Left ventricle myocardium inferior (tissue), 1 donor: ENCODE results near the gene LY6G5B. TPM values are rescaled to one million over a fixed set of nuclear protein-coding genes. Genes with fewer than 3 reads are reported as not detected.

Experiments used
- DNase-seq: peaks from one replicate; pipeline ENCODE4 v3.0.0-alpha.2; 2020
- H3K27ac ChIP-seq: fragments of 200-600 bp; replicated peaks from 2 replicates; pipeline ENCODE4 v1.8.0; 2021
- H3K27me3 ChIP-seq: fragments of 200-600 bp; 2 replicates; pipeline ENCODE4 v1.8.0; 2021; ENCODE audit warnings: low read depth
- H3K36me3 ChIP-seq: fragments of 200-600 bp; 2 replicates; pipeline ENCODE4 v1.8.0; 2021
- H3K4me1 ChIP-seq: fragments of 200-600 bp; 2 replicates; pipeline ENCODE4 v1.8.0; 2021
- H3K4me3 ChIP-seq: fragments of 200-600 bp; 2 replicates; pipeline ENCODE4 v1.8.0; 2021; ENCODE audit warnings: mild to moderate bottlenecking, moderate library complexity
- H3K9me3 ChIP-seq: fragments of 200-600 bp; replicated peaks from 2 replicates; pipeline ENCODE4 v1.8.0; 2021
- intact Hi-C: fragments of 100-400 bp; cut with micrococcal nuclease; formaldehyde crosslinking; loops from one replicate; pipeline ENCODE4 v1.11.0; 2022
- total RNA-seq: library from RNA; stranded (reverse); fragmentation: NEBNext Ultra II Directional; extraction: Animal tissue kit (Norgen Biotek cat#: 25700); gene quantifications from one replicate; pipeline ENCODE4 v1.2.1, GENCODE V29; 2021
- TF ChIP-seq, protein P1 (sequence below): fragments of 200-600 bp; IDR thresholded peaks from 2 replicates; pipeline ENCODE4 v1.8.0; 2021; ENCODE audit warnings: antibody characterized with exemption, mild to moderate bottlenecking, borderline replicate concordance
- donor health status: DM: no; HTN: yes; CAD: no; lungs with severe emphysema.

The LY6G5B gene
- total RNA-seq, 1 donor from 2014 or later: 4.4 TPM

DNA sequence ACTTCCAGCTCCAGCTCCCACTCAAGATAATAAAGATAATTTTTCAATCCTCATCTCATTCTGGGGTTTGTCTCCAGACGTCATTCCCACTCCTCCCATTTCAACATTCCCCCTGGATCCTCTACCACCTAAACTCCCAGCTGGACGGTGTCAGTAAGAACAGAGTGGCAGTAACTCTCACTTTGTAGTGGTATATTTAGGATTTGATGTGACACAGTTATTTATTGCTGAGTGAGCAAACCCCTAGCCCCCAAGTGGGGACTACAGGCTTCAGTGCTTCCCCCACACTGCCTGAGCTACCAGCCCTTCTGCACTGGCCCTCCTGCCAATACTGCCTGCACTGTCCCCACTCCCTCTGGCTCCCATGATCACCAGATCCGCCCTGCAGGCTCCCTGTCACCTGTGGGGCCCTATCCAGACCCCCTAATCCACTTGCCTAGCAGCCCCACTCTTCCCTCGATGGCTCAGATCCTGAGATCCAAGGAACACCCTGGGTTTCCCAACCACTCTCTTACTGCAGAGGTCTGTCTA lies 11.6 kb upstream of the LY6G5B start:
- Histone ChIP-seq H3K4me3 (peak overlapping the region; percentile 90), H3K36me3 (peaks cover 37% of the 10 kb centered on the region), H3K4me1 (peaks cover 67% of the 10 kb centered on the region), H3K9me3 (no peaks in the 10 kb centered on the region), H3K27ac (peak overlapping the region; percentile 4), H3K27me3 (no peaks in the 10 kb centered on the region)
- intact Hi-C loops: no loop called here
- DNase-seq: no peak
- TF ChIP-seq, protein P1, sequence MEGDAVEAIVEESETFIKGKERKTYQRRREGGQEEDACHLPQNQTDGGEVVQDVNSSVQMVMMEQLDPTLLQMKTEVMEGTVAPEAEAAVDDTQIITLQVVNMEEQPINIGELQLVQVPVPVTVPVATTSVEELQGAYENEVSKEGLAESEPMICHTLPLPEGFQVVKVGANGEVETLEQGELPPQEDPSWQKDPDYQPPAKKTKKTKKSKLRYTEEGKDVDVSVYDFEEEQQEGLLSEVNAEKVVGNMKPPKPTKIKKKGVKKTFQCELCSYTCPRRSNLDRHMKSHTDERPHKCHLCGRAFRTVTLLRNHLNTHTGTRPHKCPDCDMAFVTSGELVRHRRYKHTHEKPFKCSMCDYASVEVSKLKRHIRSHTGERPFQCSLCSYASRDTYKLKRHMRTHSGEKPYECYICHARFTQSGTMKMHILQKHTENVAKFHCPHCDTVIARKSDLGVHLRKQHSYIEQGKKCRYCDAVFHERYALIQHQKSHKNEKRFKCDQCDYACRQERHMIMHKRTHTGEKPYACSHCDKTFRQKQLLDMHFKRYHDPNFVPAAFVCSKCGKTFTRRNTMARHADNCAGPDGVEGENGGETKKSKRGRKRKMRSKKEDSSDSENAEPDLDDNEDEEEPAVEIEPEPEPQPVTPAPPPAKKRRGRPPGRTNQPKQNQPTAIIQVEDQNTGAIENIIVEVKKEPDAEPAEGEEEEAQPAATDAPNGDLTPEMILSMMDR: no peak

GRCh38 chr6:31658983-31659648 lies 10.7 kb upstream of the LY6G5B start:
- intact Hi-C loops: no loop called here
- peak overlapping the region; percentile 90 for H3K4me3 ChIP-seq
- H3K27me3 ChIP-seq: no peaks in the 10 kb centered on the region
- H3K27ac ChIP-seq: peak overlapping the region; percentile 95
- no peak for DNase-seq
- H3K9me3 ChIP-seq: no peaks in the 10 kb centered on the region
- TF ChIP-seq, protein P1: no peak
- H3K4me1 ChIP-seq: peaks cover 70% of the 10 kb centered on the region
- H3K36me3 ChIP-seq: peaks cover 37% of the 10 kb centered on the region

GRCh38 chr6:31659649-31660380 lies 10.0 kb upstream of the LY6G5B start:
- Histone ChIP-seq H3K4me3 (peak overlapping the region; percentile 90), H3K27me3 (no peaks in the 10 kb centered on the region), H3K9me3 (no peaks in the 10 kb centered on the region), H3K4me1 (peaks cover 75% of the 10 kb centered on the region), H3K27ac (peak overlapping the region; percentile 95), H3K36me3 (peaks cover 37% of the 10 kb centered on the region)
- TF ChIP-seq, protein P1: no peak
- intact Hi-C loops: no loop called here
- no peak for DNase-seq

GRCh38 chr6:31660381-31661261 lies 9.2 kb upstream of the LY6G5B start, which contains the start of gene C6orf47:
Gene C6orf47, minus strand, starts transcription at chr6:31660778. Its CDS starts 831 bp downstream, at chr6:31659947.
- Histone ChIP-seq H3K4me3 (peak within 1 kb of the TSS; percentile 90), H3K27ac (peak within 1 kb of the TSS; percentile 95), H3K9me3 (no peaks in the 10 kb centered on the region), H3K4me1 (peaks cover 82% of the 10 kb centered on the region), H3K27me3 (no peaks in the 10 kb centered on the region), H3K36me3 (peaks cover 37% of the 10 kb centered on the region)
- TF ChIP-seq, protein P1: peak; percentile 9
- intact Hi-C loops: no loop called here
- DNase-seq: peak; percentile 90
